Spleen (tissue), 11 donors: Measurements from ENCODE around the gene DUSP11. TPM values are rescaled to one million over a fixed set of nuclear protein-coding genes. Genes with fewer than 3 reads are reported as not detected.
"Not testable (repeated sequence)": the region's sequence is repeated elsewhere in the genome, so short reads cannot be mapped to it uniquely, and the experiment has no call there.

Source experiments
- DNase-seq: peaks from one replicate; pipeline ENCODE4 v3.0.0-alpha.2; 2020
- H3K27ac ChIP-seq, 8 donors: fragments of 200-600 bp; sonication (generic) in 7 of 8; 1 replicate in 4 of 8; 2 replicates in 4 of 8; pipeline versions ENCODE4 v1.5.0 to v1.8.0; 2016 to 2021; ENCODE audit warnings: inconsistent platforms in 4 of 8, mild to moderate bottlenecking in 4 of 8, moderate library complexity in 1 of 8
- H3K27me3 ChIP-seq, 7 donors: fragments of 200-600 bp; sonication (generic) in 6 of 7; replicated peaks in 1 of 7; 1 replicate in 4 of 7; 2 replicates in 3 of 7; pipeline versions ENCODE4 v1.5.0 to v1.8.0; 2016 to 2021; ENCODE audit warnings: inconsistent platforms in 3 of 7, mild to moderate bottlenecking in 1 of 7
- H3K36me3 ChIP-seq, 6 donors: fragments of 200-600 bp; sonication (generic) in 5 of 6; 1 replicate in 4 of 6; 2 replicates in 2 of 6; pipeline versions ENCODE4 v1.5.0 to v1.8.0; 2016 to 2021; ENCODE audit warnings: inconsistent platforms in 2 of 6
- H3K4me1 ChIP-seq, 6 donors: fragments of 200-600 bp; sonication (generic) in 5 of 6; 1 replicate in 3 of 6; 2 replicates in 3 of 6; pipeline versions ENCODE4 v1.5.0 to v1.8.0; 2016 to 2021; ENCODE audit warnings: inconsistent platforms in 3 of 6
- H3K4me3 ChIP-seq, 8 donors: fragments of 200-600 bp; sonication (generic) in 7 of 8; 1 replicate in 4 of 8; 2 replicates in 4 of 8; pipeline versions ENCODE4 v1.5.0 to v1.8.0; 2016 to 2021; ENCODE audit warnings: inconsistent platforms in 4 of 8, mild to moderate bottlenecking in 4 of 8, moderate library complexity in 2 of 8
- H3K9me3 ChIP-seq, 8 donors: fragments of 200-600 bp; sonication (generic) in 7 of 8; 1 replicate in 4 of 8; 2 replicates in 4 of 8; pipeline versions ENCODE4 v1.5.0 to v1.8.0; 2016 to 2021; ENCODE audit warnings: inconsistent platforms in 4 of 8
- CTCF ChIP-seq, 11 experiments: fragments of 200-600 bp in 7 of 11; fragments of 450-650 bp in 4 of 11; sonication (generic) in 4 of 11; IDR thresholded peaks in 8 of 11; conservative IDR thresholded peaks in 3 of 11; 1 replicate in 7 of 11; 2 replicates in 4 of 11; pipeline versions ENCODE4 v1.4.0 to v1.8.0; 2016 to 2021; ENCODE audit warnings: antibody characterized with exemption in 11 of 11, inconsistent platforms in 4 of 11, mild to moderate bottlenecking in 1 of 11
- POLR2A ChIP-seq, 3 donors: fragments of 450-650 bp; IDR thresholded peaks; one replicate each; pipeline ENCODE4 v1.5.1; 2017; ENCODE audit warnings: antibody characterized with exemption in 3 of 3, mild to moderate bottlenecking in 1 of 3
- POLR2AphosphoS5 ChIP-seq, 3 donors: sonication (generic); formaldehyde crosslinking; IDR thresholded peaks; one replicate each; pipeline ENCODE4 v1.5.1; 2017; ENCODE audit warnings: antibody characterized with exemption in 3 of 3
- WGBS, 5 donors: extraction: QIAGEN DNeasy Blood & Tissue Kit in 3 of 5; methylation state at CpG; one replicate each; pipeline versions ENCODE4 v1.1.5 to v1.1.7; 2013 to 2018; 5-methylcytosine and 5-hydroxymethylcytosine counted together
- intact Hi-C: fragments of 100-400 bp; cut with DNase I; formaldehyde crosslinking; loops from one replicate; pipeline ENCODE4 v1.15.0; 2023; ENCODE audit warnings: low total_unique reads
- polyA plus RNA-seq, 3 donors: library from polyadenylated mRNA; stranded (reverse); fragments of 200-250 nt; gene quantifications; one replicate each; pipeline ENCODE4 v1.2.1, GENCODE V29; 2013
- total RNA-seq, 7 donors: library from RNA; depleted of rRNA in 3 of 7; stranded (reverse); fragments of >200 nt in 3 of 7; fragmentation: NEBNext Ultra II Directional in 4 of 7; extraction: Animal tissue kit (Norgen Biotek cat#: 25700) in 4 of 7; gene quantifications; one replicate each; pipeline versions ENCODE4 v1.1.0 to v1.2.1, GENCODE V29; 2016 to 2021
- donor health status: healthy with polysubstance abuse.
- donor health status: DM: no; HTN: no; CAD: no; lungs with moderate emphysema.
- donor health status: DM: no; HTN: no; CAD: no.
- donor health status: Bipolar disorder and iron deficiency.
- donor health status: healthy.
- donor health status: DM: no; HTN: no; CAD: no.
- donor health status: DM: yes; HTN: yes; CAD: no.

DUSP11 gene
- total and polyA plus RNA-seq, 10 donors: 17.2 to 49.3 (median 26.4) TPM

GRCh38 chr2:73728043-73728442 is 51.9 kb downstream of the DUSP11 start:
- no peaks in the 10 kb centered on the region for H3K4me1 ChIP-seq
- H3K4me3 ChIP-seq: no peak overlapping the region
- no peak overlapping the region for H3K27ac ChIP-seq
- H3K27me3 ChIP-seq: no peaks in the 10 kb centered on the region
- 76 to 91% (median 82%) methylated on average over 3 of the region's 3 CpGs for WGBS, 5 donors
- intact Hi-C loops: no loop called here
- no peaks in the 10 kb centered on the region for H3K9me3 ChIP-seq
- TF ChIP-seq POLR2AphosphoS5 (IDR thresholded peaks at IDR 0.05): no peak
- TF ChIP-seq CTCF (IDR thresholded peaks at IDR 0.05 in 8 of 11, conservative IDR thresholded peaks at IDR 0.05 in 3 of 11): no peak
- TF ChIP-seq POLR2A (IDR thresholded peaks at IDR 0.05): no peak
- no peak for DNase-seq
- H3K36me3 ChIP-seq: peaks cover 0 to 58% (median 49%) of the 10 kb centered on the region in 6 donors

DNA sequence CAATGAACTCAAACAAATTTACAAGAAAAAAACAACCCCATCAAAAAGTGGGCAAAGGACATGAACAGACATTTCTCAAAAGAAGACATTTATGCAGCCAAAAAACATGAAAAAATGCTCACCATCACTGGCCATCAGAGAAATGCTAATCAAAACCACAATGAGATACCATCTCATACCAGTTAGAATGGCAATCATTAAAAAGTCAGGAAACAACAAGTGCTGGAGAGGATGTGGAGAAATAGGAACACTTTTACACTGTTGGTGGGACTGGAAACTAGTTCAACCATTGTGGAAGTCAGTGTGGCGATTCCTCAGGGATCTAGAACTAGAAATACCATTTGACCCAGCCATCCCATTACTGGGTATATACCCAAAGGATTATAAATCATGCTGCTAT is 53.2 kb downstream of the DUSP11 start:
- H3K27me3 ChIP-seq, H3K9me3 ChIP-seq, H3K4me3 ChIP-seq, H3K27ac ChIP-seq, H3K4me1 ChIP-seq, DNase-seq, intact Hi-C loops: not testable (repeated sequence)
- peaks cover 0 to 44% (median 36%) of the 10 kb centered on the region in 6 donors for H3K36me3 ChIP-seq
- WGBS, 5 donors: 78 to 100% methylated on average over 1 of the region's 1 CpG; no CpG with 5 or more reads in 3 of the 5 donors

DNA sequence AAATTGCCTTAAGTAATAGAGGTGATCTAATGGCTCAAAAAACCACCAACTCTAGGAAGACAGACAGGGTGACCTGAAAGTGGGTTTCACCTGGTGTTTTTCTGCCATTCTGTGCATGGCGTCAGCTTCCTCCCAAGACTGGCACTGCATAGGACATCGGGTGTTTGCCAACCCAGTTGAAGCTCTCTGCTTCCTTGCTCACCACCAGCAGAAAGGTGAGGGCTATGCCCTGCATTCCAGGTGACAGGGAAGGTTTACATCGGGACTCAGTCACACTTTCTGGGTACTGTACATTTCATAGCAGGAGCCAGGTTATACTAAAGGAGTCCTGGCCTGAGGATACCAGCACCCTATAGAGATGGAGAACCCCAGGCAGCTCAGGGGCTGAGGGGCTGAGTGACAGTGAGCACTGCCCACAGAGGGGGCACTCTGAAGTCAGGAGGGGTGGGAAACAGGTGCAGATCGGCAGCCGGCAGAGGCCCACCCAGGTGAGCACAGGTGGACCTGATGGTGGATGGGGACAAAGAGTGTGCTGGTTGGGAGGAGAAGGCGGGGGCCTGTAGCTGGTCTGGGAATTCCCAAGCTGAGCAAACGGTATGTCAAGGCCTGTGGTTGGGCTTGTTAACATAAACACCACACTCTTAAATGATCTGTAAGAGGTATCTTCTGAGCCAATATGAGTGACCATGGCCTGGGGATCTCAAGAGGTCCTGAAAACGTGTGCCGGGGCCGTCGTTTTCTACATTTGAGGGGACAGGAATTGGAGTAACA is 60.9 kb downstream of the DUSP11 start:
- no peak for DNase-seq
- Histone ChIP-seq H3K4me3 (no peak overlapping the region), H3K36me3 (no peaks in the 10 kb centered on the region), H3K9me3 (peaks cover 0 to 13% (median 3%) of the 10 kb centered on the region in 8 donors), H3K27me3 (no peaks in the 10 kb centered on the region), H3K4me1 (peaks cover 0 to 11% (median 7%) of the 10 kb centered on the region in 6 donors), H3K27ac (no peak overlapping the region)
- TF ChIP-seq CTCF (IDR thresholded peaks at IDR 0.05 in 8 of 11, conservative IDR thresholded peaks at IDR 0.05 in 3 of 11) (no peak), POLR2A (IDR thresholded peaks at IDR 0.05) (no peak), POLR2AphosphoS5 (IDR thresholded peaks at IDR 0.05) (no peak)
- intact Hi-C loops: no loop called here
- WGBS, 5 donors: 78 to 87% (median 82%) methylated on average over 10 to 11 of the region's 11 CpGs

DNA sequence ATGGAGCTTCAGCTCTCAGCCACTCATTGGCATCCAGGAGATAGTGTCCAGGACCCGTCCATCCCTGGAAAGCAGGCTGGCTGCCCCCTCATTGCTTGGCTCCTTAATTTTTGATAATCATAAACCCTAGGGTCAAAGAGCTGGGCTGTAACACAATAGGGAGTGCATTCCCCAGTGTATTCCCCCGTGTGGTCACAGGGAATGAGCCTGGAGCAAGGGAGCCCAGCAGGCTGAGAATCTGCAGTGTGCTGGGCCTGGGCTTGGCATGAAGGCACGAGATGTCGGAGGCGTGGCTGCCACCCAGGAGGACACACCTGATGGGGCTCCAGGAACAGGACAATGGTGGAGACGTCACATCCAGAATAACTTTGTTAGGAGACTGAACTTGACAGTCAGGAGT is 61.5 kb downstream of the DUSP11 start:
- Histone ChIP-seq H3K27me3 (no peaks in the 10 kb centered on the region), H3K36me3 (no peaks in the 10 kb centered on the region), H3K4me3 (no peak overlapping the region), H3K27ac (no peak overlapping the region), H3K4me1 (peaks cover 0 to 11% (median 7%) of the 10 kb centered on the region in 6 donors), H3K9me3 (peaks cover 0 to 19% (median 6%) of the 10 kb centered on the region in 8 donors)
- 77 to 90% (median 82%) methylated on average over 6 of the region's 6 CpGs for WGBS, 5 donors
- TF ChIP-seq CTCF (IDR thresholded peaks at IDR 0.05 in 8 of 11, conservative IDR thresholded peaks at IDR 0.05 in 3 of 11) (no peak), POLR2A (IDR thresholded peaks at IDR 0.05) (no peak), POLR2AphosphoS5 (IDR thresholded peaks at IDR 0.05) (no peak)
- intact Hi-C loops: no loop called here
- no peak for DNase-seq

- H3K4me3 ChIP-seq, H3K27me3 ChIP-seq, intact Hi-C loops, DNase-seq, H3K36me3 ChIP-seq: not testable (repeated sequence)
- Histone ChIP-seq H3K4me1 (peaks cover 0 to 11% (median 7%) of the 10 kb centered on the region in 6 donors), H3K27ac (peak overlapping the region in 2 of 8 donors; percentile 34 to 59), H3K9me3 (peaks cover 0 to 21% (median 6%) of the 10 kb centered on the region in 8 donors)
- WGBS, 5 donors: 71 to 90% (median 80%) methylated on average over 2 to 4 of the region's 4 CpGs
These were observed 62.2 kb downstream of the DUSP11 start for GRCh38 chr2:73717695-73718094.
